AG08396 (cell line): ENCODE results near the gene ERMN.
"Not testable (repeated sequence)": the region's sequence is repeated elsewhere in the genome, so short reads cannot be mapped to it uniquely, and the experiment has no call there.

Experiments used
- DNase-seq: peaks from one replicate; pipeline ENCODE4 v3.0.0; 2012; ENCODE audit warnings: low spot score, mixed read lengths

The ERMN gene

DNA sequence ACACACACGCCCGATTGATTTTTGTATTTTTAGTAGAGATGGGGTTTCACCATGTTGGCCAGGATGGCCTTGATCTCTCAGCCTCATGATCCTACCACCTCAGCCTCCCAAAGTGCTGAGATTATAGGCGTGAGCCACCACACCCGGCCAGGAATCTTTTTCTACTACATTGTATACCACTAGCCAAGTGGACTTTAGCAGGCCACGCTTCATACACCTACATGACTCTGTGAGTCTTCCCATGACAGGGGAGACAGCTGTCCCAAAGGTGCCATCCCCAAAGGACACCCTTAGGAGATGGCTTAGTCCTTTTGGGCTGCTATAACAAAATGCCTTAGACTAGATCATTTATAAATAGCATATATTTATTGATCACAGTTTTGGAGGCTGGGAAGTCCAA, 32.8 kb downstream of the ERMN start:
- no peak for DNase-seq

DNA sequence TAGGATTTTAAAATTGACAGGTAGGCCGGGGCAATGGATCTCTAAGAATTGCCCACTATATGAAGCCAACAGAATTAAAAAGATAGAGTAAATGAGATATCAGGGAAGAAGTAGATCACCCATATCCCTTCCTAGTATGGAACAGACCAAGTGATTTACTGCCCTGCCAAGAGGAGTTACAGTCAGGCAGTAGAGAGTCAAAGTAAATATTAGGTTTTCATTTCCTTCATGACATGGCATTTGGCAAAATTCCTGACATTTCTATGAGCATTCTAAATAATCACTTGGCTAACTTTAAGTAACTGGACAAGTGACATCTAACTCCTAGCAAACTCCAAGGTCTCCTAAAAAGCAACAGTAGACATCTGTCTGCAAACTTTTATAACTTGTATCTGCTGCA, 34.6 kb downstream of the ERMN start:
- DNase-seq, result no peak

DNA sequence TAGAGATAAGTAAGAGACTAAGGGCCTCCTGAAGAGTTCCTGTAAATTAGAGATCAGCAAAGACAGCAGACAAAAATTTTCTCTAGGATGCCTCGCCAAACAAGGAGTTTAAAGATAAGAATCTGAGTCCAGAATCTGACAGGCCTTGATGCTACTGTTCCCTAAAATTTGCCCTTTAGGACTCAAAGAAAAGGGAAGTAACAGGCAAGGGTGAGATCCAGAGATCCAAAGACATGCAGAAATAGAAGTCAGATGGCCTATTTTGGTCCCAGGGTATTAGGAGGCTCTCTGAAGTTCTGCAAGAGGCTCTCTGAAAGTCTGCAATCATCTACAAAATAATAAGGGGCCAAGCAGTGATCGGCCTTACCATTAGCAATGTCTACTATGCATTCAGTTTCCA, 35.1 kb downstream of the ERMN start:
- DNase-seq, result no peak

DNA sequence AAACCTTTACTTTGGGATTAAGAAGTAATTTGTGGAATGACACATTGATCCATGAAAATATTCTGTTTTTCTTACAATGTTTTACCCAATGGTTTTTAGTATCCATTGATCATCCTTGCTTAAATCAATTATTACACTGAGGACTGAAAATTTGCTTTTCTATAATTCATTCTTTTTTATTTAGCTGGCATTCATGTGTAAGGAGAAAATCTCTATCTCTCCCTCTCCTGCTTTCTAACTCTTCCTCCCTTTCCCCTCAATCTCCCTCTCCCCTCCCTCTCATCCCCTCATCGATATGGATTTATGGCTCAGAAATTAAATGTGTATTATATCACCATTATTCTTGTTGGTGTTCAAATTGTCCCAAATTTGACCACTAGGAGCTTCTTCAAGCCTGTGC, 38.5 kb downstream of the ERMN start:
- no peak for DNase-seq

DNA sequence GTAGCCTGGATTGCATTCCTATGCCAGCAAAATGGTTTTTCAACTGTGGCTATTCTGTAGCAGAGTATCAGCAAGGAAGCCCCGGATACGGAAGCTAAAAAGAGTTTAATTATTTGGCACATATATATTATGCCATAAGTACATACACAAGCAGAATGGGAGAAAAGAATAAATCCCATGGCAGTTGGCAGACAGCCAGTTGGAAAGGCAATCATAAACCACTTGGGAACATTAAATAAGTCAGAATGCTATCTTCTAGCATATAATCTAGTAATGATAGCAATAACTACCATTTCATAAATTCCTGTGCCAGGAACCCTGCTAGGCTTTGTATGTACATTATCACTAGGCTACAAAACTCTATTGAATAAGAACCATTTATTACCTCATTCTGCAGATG, 42.2 kb downstream of the ERMN start:
- no peak for DNase-seq

DNA sequence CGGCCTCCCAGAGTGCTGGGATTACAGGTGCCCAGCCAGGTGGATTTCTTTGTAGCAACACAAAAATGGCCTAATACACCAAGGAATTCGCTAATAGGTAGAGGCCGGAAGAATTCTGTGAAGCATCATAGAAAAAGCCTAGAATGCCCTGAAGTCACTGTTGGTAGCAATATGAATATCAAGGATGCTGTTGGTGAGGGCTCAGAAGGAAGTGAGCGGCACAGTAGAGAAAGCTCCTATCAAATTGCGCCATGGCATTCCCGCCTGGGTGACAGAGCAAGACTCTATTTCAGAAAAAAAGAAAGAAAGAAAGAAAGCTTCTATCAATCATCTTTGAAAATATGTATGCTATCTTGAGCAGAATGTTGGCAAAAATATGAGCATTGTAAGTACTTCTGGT, 44.3 kb downstream of the ERMN start:
- no peak for DNase-seq

DNA sequence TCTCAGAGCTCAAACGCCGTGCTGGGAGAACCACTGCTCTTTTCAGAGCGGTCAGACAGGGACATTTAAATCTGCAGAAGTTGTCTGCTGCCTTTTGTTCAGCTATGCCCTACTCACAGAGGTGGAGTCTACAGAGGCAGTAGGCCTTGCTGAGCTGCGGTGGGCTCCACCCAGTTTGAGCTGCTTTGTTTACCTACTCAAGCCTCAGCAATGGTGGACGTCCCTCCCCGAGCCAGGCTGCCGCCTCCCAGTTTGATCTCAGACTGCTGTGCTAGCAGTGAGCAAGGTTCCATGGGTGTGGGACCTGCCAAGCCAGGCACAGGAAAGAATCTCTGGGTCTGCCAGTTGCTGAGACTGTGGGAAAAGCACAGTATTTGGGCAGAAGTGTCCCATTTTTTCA, 46.3 kb downstream of the ERMN start:
- not testable (repeated sequence) for DNase-seq

DNA sequence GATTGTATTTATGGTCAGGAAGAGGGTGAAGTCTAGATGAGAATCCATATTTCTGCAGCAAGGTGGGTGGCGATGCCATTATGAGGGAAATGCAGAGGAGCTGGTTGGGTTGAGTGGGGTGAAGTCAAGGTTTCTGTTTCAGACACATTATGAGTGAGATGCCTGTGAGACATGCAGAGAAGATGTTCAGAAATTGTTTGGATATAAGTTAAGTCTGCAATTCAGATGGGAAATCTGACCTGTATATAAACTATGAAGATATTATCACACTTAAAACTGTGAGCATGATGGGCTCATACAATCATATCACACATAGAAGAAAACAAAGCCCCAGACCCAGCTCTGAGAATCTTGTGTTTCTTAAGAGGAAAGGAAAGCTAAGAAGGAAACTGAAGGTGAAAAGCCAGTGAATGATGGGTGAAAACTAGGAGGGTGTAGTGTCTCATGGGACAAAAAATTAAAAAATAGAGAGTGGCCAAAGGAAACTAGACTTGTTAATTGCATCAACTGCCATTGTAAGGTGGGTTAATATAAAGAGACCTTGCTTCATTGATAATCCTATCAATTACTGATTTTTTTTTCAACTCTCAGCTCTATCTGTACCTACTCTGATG, 53.9 kb downstream of the ERMN start:
- DNase-seq, result no peak

DNA sequence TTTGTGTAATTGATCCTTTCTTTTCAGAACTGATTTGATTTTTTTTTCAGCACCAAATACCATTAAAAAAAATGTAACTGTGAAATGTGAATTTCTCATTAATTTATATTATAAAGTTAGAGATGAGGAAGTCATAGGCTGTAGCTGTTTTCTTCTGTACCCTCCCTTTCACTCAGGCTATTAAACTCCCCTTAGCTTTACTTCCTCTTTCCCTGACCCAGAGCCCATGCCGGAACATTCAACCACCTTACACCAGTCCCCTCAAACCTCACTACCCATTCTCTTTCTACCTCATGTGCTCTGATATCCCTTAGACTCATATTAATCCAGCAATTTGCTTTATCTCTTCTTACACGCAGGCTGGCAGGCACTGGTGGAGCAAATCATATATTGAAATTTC, 55.7 kb downstream of the ERMN start:
- DNase-seq, result no peak

DNA sequence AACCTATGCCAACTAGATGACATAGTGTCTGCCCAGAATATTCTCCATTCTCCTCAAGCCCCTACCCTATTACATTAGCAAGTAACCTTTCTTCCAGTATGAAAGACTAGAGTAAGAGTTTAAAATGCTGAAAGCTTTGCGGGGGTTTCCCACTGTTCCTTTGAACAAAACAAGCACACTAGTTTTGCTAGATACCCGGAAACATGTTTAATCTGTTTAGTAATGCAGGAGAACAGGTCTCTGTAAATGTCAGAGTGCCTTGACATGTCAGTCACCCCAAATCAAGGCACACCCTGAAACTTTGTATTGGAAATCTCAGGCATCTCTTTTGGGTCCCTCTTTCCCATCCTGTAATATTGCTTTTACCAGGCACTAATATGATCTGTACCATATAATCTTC, 56.6 kb downstream of the ERMN start:
- DNase-seq, result no peak
